Ascending aorta (tissue), 2 donors: ENCODE results near the gene TEX264. TPM values are rescaled to one million over a fixed set of nuclear protein-coding genes. Genes with fewer than 3 reads are reported as not detected.

Experiments
- DNase-seq, 2 donors: peaks; one replicate each; pipeline ENCODE4 v3.0.0-alpha.2; 2019; ENCODE audit warnings: low spot score in 2 of 2
- H3K27ac ChIP-seq, 2 donors: fragments of 200-600 bp; sonication (generic); one replicate each; pipeline ENCODE4 v1.5.1; 2016 to 2017; ENCODE audit warnings: mild to moderate bottlenecking in 1 of 2
- H3K27me3 ChIP-seq: fragments of 200-600 bp; sonication (generic); one replicate; pipeline ENCODE4 v1.5.1; 2017
- H3K36me3 ChIP-seq, 2 donors: fragments of 200-600 bp; sonication (generic); one replicate each; pipeline ENCODE4 v1.5.1; 2016
- H3K4me1 ChIP-seq, 2 donors: fragments of 200-600 bp; sonication (generic); one replicate each; pipeline ENCODE4 v1.5.1; 2016 to 2017; ENCODE audit warnings: mild to moderate bottlenecking in 1 of 2
- H3K4me3 ChIP-seq, 2 donors: fragments of 200-600 bp; sonication (generic); one replicate each; pipeline ENCODE4 v1.5.1; 2016 to 2017; ENCODE audit warnings: mild to moderate bottlenecking in 1 of 2
- H3K9me3 ChIP-seq, 2 donors: fragments of 200-600 bp; sonication (generic); one replicate each; pipeline ENCODE4 v1.5.1; 2016
- intact Hi-C: fragments of 100-400 bp; cut with DNase I; formaldehyde crosslinking; loops from one replicate; pipeline ENCODE4 v1.15.1; 2023
- total RNA-seq: library from RNA; depleted of rRNA; stranded (reverse); fragments of >200 nt; gene quantifications from one replicate; pipeline ENCODE4 v1.1.0, GENCODE V29; 2016
- TF ChIP-seq, protein P1 (sequence below), 3 experiments: fragments of 200-600 bp in 2 of 3; fragments of 450-650 bp in 1 of 3; sonication (generic) in 2 of 3; IDR thresholded peaks; one replicate each; pipeline ENCODE4 v1.5.1; 2016 to 2019; ENCODE audit warnings: antibody characterized with exemption in 3 of 3, mild to moderate bottlenecking in 1 of 3, moderate library complexity in 1 of 3

TEX264 gene
- total RNA-seq, 1 donor from 2014 or later = 69.1 TPM

- Histone ChIP-seq H3K4me3 (no peak overlapping the region), H3K27me3 (no peaks in the 10 kb centered on the region), H3K27ac (no peak overlapping the region), H3K36me3 (peaks cover 3 to 21% of the 10 kb centered on the region in 2 donors), H3K4me1 (peaks cover 0 to 3% of the 10 kb centered on the region in 2 donors), H3K9me3 (no peaks in the 10 kb centered on the region)
- DNase-seq = no peak
- TF ChIP-seq, protein P1, sequence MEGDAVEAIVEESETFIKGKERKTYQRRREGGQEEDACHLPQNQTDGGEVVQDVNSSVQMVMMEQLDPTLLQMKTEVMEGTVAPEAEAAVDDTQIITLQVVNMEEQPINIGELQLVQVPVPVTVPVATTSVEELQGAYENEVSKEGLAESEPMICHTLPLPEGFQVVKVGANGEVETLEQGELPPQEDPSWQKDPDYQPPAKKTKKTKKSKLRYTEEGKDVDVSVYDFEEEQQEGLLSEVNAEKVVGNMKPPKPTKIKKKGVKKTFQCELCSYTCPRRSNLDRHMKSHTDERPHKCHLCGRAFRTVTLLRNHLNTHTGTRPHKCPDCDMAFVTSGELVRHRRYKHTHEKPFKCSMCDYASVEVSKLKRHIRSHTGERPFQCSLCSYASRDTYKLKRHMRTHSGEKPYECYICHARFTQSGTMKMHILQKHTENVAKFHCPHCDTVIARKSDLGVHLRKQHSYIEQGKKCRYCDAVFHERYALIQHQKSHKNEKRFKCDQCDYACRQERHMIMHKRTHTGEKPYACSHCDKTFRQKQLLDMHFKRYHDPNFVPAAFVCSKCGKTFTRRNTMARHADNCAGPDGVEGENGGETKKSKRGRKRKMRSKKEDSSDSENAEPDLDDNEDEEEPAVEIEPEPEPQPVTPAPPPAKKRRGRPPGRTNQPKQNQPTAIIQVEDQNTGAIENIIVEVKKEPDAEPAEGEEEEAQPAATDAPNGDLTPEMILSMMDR (IDR thresholded peaks at IDR 0.05) = no peak
- intact Hi-C loops = no loop called here
Measured at GRCh38 chr3:51677358-51677757, 6.3 kb downstream of the TEX264 start.

DNA sequence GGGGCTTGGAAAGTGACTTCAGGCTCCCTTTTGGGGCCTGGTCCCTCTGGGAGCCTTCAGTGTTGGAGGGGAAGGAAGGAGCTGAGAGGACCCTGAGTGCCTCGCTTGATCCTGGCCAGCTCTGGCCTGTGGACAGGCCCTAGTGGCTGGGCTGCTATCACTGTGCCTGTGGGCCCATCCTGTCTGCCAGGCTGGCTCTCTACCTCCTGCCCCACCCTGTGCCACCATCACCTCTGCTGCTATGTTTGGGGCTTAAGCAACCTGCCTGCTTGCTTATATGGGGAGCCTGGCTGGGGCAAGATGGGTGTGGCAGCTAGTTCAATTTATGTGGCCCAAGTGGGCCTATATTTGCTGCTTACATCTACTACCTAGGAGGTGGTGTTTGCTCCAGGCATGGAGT lies 7.1 kb downstream of the TEX264 start:
- peaks cover 3 to 21% of the 10 kb centered on the region in 2 donors for H3K36me3 ChIP-seq
- intact Hi-C loops = no loop called here
- no peak for DNase-seq
- no peaks in the 10 kb centered on the region for H3K9me3 ChIP-seq
- no peaks in the 10 kb centered on the region for H3K27me3 ChIP-seq
- TF ChIP-seq, protein P1 (IDR thresholded peaks at IDR 0.05) = no peak
- peaks cover 0 to 3% of the 10 kb centered on the region in 2 donors for H3K4me1 ChIP-seq
- no peak overlapping the region for H3K4me3 ChIP-seq
- no peak overlapping the region for H3K27ac ChIP-seq

GRCh38 chr3:51678641-51679040 lies 7.6 kb downstream of the TEX264 start:
- DNase-seq = no peak
- TF ChIP-seq, protein P1 (IDR thresholded peaks at IDR 0.05) = no peak
- Histone ChIP-seq H3K36me3 (peaks cover 3 to 21% of the 10 kb centered on the region in 2 donors), H3K27ac (no peak overlapping the region), H3K27me3 (no peaks in the 10 kb centered on the region), H3K4me3 (no peak overlapping the region), H3K9me3 (no peaks in the 10 kb centered on the region), H3K4me1 (peaks cover 0 to 3% of the 10 kb centered on the region in 2 donors)
- intact Hi-C loops = no loop called here

DNA sequence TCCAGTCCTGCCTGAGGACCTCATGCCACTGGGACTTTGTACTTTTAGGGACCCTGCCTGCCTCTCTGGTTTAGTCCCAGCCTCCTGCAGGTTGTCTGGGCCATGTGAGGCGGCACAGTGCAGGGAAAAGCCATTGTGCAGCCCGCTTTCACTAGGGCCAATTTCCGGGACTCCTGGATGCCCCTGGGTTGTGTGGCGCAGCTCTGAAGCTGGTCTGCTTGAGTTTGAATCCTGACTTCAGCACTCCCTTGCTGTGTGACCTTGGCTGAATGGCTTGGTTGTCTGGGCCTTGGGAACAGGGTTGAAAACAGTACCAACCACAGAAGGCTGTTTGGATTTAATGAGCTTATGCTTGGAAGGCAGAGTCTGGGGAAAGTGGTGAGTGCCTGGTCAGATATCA lies 8.3 kb downstream of the TEX264 start:
- intact Hi-C loops = no loop called here
- TF ChIP-seq, protein P1 (IDR thresholded peaks at IDR 0.05) = no peak
- Histone ChIP-seq H3K36me3 (peaks cover 3 to 24% of the 10 kb centered on the region in 2 donors), H3K4me3 (no peak overlapping the region), H3K4me1 (peaks cover 0 to 3% of the 10 kb centered on the region in 2 donors), H3K27me3 (no peaks in the 10 kb centered on the region), H3K27ac (no peak overlapping the region), H3K9me3 (no peaks in the 10 kb centered on the region)
- DNase-seq = no peak

DNA sequence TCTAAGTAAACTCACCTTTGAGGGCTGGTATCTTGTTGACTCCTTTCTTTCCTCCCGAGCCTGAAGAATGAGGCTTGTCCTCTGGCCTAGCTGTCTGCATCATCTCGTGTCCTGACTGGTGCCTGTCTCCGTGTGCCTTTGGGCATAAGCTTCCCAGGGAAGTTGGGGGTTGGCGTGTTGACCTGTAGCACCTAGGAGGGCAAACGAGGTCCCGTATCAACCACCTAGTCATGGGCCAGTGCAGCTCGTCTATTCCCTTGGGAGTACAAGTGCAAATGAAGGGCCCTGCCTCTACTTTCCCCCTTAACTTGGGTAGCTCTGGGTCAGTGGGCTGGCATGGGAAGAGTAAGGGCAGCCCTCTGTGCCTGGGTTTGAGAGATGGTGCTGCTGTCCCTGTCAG lies 8.7 kb downstream of the TEX264 start:
- TF ChIP-seq, protein P1 (IDR thresholded peaks at IDR 0.05) = no peak
- intact Hi-C loops = no loop called here
- Histone ChIP-seq H3K27ac (no peak overlapping the region), H3K27me3 (no peaks in the 10 kb centered on the region), H3K9me3 (no peaks in the 10 kb centered on the region), H3K4me3 (no peak overlapping the region), H3K4me1 (peaks cover 0 to 3% of the 10 kb centered on the region in 2 donors), H3K36me3 (peaks cover 3 to 24% of the 10 kb centered on the region in 2 donors)
- DNase-seq = no peak

DNA sequence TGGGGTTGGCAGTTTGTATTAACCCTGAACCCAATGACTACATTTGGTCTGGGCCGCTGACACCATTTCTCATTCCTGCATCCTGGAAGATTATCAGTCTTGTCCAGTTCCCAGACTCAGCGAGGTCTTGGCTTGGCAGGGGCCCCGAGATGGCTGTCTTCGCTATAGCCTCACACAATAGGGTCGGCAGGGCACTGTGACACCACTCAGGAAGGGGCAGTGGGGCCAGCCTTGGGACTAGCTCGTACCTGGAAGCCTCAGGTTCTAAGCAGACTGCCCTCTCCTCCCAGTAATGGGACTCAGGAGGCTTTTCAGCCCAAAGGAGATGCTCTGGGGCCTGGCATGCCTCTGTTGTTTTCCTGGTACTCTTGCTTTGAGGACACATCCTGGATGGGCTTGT lies 9.1 kb downstream of the TEX264 start:
- H3K4me3 ChIP-seq = no peak overlapping the region
- peak overlapping the region in 1 of 2 donors; percentile 19 for H3K27ac ChIP-seq
- TF ChIP-seq, protein P1 (IDR thresholded peaks at IDR 0.05) = no peak
- H3K36me3 ChIP-seq = peaks cover 3 to 26% of the 10 kb centered on the region in 2 donors
- H3K9me3 ChIP-seq = no peaks in the 10 kb centered on the region
- peaks cover 0 to 3% of the 10 kb centered on the region in 2 donors for H3K4me1 ChIP-seq
- intact Hi-C loops = no loop called here
- DNase-seq = no peak
- H3K27me3 ChIP-seq = no peaks in the 10 kb centered on the region
